HG02938 (cell line): ENCODE data around the gene ZNF148.

Experiments
- ATAC-seq: cut with Tn5 transposase; IDR thresholded peaks from one replicate; pipeline ENCODE4 v1.9.1; 2021; ENCODE audit warnings: mild to moderate bottlenecking, moderate library complexity; ENCODE audit not compliant: unreplicated experiment

ZNF148 gene

DNA sequence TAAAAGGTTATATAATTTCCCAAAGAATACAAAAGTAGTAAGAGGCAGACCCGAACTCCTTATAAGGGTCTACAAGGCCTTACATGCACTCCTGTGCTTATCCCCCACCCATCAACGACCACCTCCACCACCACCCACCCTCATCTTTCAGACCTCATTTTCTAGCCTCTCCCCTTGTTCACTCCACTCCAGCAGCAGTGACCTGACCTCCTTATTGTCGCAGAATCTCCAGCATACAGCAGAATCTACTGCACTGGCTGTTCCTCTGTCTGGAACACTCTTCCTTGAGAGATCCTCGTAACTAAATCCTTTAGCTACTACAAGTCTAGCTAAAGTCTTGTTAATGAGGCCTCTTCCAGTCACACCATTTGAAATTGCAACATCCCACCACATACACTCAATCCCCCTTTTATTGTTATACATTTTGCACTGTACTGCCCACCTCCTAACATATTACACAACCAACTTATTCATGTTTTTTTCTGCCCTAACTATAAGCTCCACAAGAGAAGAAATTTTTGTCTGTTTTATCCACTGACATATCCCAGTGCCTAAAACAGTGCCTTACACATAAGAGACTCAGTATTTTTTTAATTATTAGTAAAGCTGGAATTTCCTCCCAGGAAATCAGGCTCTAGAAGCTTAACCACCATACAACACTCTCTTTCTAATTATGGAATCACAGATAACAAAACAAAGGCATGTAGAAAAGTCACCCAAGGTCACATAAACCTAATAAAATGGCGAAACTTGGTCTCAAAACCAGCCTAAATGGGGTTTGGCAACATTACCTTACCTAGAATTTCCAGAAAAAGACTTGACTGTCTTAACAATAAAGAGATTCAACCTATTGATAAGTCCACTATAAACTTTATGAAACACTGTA is 40.2 kb downstream of the ZNF148 start:
- ATAC-seq = no peak

DNA sequence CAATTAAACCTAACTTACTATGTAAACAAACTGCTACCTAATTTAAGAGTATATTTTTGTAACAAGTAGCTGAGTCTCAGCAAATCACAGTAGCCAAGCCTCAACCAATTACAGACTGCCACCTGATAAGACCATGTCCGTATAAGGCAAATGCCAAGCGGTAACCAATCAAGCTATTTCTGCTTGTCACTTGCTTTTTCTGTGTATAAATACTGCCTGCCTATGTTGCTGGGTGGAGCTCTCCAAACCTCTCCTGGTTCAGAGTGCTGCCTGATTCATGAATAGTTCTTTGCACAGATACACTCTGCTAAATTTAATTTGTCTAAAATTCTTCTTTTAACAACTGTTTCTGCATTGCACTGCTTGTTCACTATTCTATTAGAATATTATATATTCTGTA is 42.6 kb downstream of the ZNF148 start:
- no peak for ATAC-seq

DNA sequence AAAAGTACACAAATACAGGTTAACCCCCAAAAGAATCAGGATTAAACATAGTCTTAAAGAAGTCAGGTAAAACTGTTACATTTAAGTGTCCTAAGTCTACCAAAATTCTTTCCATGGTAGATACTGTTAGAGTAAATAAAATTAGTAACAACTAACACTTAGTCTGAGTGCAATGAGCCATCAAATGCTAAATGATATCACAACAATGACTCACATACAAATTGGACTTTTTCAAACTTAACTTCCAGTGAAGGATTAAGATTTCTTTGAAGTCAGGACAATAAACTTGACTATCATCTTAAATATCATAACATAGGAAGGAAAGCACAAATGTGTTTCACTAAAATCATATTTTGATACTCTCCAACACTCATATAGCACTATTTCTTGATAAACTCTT is 43.9 kb downstream of the ZNF148 start:
- ATAC-seq = no peak

DNA sequence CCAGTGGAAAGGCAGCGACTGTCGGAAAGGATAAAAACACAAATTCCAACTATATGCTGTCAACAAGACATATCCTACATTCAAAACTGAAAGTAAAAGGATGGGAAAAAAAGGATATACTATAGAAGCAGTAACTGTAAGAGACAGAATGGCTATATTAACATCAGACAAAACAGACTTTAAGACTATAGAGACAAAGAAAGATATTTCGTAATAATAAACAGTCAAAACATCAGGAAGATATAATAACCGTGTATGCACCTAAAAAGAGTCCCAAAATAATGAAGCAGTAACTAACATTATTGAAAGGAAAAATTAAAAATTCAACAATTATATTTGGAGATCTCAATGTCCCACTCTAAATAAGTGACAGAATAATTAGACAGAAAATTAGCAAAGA is 48.2 kb downstream of the ZNF148 start:
- ATAC-seq = no peak

DNA sequence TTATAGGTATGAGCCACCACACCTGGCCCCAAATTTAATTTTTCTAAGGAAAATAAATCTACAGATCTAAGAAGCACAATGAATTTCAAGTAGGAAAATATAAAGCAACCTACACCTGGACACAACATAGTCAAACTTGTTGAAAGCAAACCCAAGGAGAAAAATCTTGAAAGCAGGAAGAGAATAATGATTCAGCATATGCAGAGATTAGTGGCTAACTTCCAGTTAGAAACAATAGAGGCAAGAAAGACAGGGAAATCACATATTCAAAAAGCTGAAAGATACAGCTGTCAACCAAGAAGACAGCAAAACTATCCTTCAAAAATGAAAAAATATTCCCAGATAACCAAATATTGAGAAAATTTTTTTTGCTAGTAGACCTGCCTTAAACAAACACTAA is 49.4 kb downstream of the ZNF148 start:
- no peak for ATAC-seq

DNA sequence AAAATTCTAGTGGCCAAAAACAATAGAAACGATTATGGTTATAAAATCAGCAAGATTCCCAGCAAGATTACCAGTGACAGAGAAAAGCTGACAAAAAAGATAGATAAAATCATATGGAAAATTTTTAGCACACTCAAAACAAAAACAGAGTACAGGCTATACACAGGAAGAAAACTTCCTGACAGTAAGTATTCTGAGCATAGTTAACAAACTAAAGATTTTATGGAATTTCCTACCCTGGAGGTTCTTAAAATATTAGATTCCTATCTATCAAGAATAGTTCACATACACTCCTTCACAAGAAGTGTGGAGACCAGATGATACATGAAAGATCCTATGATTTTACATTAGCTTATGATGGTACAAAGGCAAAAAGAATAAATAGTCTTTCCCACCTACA is 50.8 kb downstream of the ZNF148 start:
- ATAC-seq = no peak

DNA sequence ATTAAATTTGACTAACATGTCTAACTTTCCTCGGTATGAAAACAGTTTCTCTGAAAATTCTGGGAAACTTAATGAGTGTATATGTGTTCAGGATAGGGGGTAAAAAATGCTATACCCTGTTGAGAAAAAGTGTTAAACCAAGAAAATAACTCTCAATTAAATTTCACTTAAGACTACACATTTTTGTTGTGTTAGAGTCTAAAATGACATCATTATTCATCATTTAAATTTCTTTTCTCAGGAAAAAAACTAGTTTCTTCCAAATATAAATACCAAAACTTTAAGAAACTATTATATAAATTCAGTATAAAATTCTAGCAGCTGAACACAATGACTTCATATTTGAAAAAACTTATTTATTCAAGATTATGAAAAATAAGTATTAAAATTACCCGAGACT is 52.2 kb downstream of the ZNF148 start:
- no peak for ATAC-seq

DNA sequence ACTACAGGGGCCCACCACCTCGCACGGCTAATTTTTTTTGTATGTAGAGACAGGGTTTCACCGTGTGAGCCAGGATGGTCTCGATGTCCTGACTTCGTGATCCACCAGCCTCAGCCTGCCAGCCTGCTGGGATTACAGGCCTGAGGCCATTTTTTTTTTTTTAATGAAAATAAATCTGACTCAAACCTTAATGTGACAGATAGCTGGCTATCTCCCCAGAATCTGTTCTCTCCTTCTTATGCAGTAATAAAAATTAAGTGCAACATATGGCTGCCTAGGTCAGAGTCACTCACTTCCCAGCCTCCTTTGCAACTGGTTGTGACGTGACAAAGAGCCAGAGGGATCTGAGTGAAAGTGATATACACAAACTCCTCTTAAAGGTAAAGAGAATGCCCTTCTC is 53.0 kb downstream of the ZNF148 start:
- no peak for ATAC-seq

DNA sequence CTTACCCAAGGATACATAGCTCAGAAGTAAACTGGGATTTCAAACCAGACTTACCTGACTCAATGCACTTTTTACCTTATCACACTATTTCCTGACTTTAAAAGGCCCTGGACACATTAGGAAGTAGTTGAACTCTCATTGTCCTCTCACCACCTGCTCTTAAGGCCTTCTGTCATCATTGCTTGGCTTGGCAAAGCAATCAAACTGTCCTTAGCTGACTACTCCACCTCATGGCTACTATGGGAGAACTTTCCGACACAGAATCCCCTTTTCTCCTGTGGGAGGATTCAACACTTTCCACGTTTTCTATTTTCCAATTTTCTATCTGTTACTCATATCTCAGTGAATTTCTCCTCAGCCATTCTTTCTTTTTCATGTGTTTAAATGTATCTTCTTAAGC is 55.4 kb downstream of the ZNF148 start:
- no peak for ATAC-seq

DNA sequence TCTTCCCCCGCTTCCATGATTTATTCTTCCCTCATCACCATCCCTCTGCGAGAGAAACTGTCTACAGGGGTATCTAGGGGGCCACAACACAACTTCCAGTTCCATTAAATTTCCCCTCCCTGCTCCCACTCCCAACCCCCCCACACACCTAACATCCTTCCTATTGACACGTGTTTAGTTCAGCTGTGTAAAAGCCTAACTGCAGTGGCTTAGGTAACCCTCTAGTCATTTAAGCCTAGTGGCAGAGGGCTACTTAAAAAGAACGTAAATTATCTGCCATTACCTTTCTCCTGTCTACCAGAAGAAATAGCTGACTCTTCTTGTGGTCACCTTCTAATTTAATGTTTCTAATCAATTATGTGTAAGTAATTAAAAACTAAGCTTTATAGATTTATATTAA is 56.3 kb downstream of the ZNF148 start:
- ATAC-seq = no peak

DNA sequence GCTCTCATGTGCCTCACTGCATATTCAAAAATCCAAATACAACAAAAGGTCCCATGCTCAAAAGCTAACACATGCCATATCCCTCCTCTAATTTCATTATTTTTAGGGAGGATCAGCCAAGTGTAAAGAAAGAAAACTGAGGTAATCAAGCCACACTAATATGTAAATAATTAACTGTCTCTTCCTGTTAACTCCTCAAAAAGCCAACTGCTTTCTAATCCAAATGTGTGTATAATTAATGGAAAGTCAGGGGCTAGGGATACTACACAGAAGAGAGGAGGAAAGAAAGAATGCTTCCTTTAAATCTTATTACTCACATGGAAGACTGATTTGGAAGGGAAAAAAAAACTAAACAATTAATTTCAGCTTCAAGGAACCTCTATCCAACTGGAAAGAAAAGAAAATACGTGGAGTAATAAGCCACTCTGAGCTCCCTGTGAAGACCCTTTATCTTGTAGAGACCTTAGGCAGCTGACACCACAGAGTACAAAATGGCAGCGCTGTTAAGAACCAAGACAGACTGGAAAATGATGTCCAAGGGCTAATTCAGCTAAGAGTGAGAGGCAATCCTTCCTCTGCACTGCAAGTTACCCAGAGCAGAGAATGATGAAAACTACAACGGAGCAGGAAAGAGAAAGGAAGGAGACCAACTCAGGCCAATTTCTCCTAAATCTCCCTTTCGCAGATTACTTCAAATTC is 56.8 kb downstream of the ZNF148 start:
- ATAC-seq = no peak

DNA sequence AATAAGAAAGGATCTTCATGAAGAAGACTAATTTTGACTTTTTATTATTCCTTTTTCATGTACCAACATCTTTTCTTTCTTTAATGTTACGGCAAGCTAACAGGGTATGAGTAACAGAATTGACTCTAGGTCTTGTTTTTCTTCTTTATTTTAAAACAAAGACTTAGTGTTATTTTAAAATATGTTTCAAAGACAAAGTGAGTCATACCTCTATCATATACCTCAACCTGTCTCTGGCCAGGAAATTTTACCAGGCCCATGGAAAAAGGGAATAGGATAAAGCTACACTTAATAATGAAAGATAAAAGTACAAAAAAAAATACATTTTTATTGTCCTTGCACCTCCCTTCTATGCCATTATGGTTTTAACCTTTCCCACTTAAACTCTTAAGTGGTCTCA is 57.4 kb downstream of the ZNF148 start:
- no peak for ATAC-seq

DNA sequence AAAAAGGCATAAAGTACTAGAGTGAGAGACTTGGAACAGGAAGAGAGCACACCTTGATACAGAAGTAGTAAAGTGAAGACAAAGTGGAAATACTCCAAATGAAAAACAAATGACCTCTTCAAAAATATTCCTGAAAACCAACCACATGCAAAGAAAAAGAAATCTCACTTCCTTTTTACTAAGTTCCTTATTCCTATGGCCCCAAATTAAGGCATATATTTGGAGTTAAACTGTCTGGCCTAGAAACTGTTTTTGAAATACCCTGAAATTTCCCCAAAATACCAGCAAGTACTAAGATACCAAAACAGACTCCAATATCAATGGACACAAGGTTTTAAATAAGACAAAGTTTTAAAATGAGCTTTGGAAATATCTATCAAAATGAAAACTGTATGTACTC is 58.2 kb downstream of the ZNF148 start:
- no peak for ATAC-seq

DNA sequence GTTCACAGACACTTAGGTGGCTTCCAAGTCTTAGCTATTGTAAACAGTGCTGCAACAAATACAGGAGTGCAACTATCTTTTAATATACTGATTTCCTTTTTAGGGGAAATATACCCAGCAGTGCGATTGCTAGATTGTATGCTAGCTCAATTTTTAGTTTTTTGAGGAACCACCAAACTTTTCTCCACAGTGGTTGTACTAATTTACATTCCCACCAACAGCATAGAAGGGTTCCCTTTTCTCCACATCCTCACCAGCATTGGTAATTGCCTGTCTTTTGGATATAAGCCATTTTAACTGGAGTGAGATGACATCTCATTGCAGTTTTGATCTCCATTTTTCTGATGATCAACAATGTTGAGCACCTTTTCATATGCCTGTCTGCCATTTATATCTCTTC is 58.9 kb downstream of the ZNF148 start:
- ATAC-seq = no peak

DNA sequence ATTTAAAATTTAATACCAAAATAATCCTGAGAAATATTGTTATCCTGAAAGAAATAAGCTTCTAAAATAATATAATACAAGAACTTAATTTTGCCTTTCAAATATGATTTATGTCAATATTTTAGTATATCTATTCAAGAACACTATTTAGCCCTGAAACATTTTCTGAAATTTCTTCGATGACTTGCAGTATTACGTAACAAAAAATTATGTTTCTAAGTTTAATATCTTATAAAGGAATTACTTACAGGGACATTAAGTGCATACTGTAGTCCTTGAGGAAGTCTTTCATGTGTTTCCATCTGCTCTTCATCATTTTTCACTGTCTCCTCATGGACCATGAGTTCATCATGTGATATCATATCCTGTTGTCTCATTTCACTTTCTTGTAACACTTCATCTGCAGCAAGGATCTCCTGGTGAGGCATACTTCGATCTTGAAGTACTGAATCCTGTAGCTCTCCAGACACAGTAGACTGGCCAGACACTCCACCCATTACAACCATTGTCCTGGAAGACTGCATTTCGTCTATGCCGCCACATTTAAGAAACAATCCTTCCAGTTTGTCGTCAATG is 62.0 kb downstream of the ZNF148 start:
- ATAC-seq = no peak

DNA sequence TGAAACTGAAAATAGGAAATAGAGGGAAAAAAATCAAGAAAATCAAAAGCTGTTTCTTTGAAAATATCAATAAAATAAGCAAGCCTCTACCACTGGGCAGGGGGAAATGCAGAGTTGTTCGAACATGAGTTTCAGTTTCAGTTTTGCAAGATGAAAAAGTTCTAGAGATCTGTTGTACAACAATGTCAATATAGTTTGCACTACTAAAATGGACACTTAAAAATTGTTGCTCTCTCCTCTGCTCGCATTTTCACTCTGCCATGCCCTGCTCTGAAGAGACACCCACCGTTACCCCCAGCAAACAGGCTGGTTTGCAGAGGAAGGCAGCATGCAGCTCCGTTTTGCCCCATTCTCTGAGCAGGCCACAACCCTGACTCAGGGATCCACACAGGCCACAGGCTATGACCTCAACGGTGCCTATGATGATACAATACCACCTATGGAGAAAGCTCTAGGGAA is 64.5 kb downstream of the ZNF148 start:
- no peak for ATAC-seq

DNA sequence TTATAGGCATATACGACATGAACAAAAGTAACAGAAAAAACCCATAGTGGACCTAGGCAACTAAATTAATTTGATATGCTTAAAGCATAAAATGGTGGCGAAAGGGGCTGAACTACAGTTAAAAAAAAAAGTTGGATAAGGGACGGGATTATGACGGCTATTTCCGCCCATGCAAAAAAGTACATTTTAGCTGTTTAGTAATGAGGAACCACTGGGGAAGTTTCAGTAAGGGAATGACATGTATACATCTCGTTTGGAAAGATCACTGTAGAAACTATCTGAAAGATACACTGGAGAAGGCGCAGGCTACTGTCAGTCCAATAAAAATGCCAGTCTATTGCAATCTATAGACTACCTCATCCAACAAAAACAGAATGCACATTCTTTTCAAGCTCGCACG is 65.6 kb downstream of the ZNF148 start:
- ATAC-seq = no peak

DNA sequence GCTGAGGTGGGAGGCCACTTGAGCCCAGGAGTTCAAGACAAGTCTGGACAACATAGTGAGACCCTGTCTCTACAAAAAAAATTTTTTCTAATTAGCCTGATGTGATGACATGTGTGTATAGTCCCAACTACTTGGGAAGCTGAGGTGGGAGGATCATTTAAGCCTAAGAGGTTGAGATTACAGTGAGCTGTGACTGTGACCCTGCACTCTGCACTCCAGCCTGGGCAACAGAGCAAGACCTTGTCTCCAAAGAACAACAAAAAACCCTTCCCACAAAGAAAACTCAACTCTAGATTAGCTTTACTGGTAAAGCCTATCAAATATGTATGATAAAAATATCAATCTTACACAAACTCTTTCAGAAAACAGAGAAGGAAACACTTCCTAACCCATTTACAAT is 68.5 kb downstream of the ZNF148 start:
- ATAC-seq = no peak

DNA sequence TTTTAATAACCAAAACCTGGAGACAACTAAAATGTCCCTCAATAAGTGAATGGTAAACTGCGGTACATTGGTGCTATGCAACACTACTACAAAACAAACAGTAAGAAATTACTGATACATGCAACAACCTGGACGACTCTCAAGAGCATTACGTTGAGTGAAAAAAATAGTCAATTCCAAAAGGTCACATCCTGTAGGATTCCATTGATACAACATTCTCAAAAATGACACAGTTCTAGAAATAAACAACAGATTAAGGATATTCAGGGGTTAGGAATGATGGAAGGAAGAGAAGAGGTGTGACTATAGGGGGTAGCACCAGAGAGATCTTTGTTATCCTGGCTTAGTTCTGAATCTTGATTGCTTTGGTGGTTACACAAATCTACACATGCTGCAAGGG is 72.2 kb downstream of the ZNF148 start:
- no peak for ATAC-seq

DNA sequence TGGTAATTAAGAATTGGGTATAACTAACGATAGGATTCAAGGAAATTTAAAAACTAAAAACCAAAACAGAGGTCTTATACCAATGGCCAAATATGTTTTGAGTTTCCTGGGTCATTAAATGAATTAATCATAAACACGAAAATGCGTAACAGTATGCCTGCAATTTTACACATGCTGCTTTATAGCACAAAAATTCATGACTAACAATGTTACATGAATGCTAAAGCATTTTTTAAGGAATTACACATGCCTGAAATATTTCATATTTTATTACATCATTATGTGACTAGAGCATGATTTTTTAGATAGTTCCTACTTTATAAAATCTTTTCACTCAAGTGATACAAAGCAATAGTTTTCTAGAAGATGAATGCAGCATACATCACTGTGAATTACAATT is 74.7 kb downstream of the ZNF148 start:
- ATAC-seq = no peak

DNA sequence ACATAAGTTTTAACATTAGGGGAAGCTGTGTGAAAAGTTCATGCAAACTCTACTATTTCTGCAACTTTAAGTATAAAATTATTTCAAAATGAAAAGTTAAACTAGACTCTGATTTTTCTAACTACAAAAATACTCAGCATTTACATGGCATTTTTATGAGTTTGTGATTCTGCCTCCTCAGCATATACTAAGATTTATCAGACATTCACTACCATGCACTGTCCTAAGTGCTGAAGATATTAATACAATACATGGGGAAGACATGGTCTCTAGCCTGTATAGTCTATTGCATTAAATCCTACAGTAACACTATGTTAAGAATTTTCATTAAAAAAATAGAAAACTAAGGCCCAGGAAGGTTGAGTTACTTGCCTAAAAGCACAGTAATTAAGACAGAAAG is 80.7 kb downstream of the ZNF148 start:
- no peak for ATAC-seq

DNA sequence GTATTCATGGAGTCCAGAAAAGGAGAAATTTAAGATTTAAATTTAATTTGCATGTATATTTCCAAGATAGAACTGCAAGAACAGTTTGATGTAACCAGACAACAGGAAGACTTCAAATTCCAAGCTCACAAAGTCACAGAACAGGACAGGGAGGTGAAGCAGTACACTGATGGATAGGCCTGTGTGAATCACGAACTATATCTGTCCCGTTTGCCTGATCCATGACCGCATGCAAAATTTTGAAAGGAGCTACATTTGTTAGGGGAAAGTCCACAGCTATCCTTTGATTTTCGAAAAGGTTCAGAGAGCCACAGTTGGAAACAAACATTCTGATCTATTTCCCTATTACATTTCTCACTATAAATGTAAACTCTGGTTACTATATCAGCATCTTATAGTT is 83.1 kb downstream of the ZNF148 start:
- ATAC-seq = no peak
